Natural killer cell (primary cell): ENCODE measurements around the gene PRCD. TPM values are rescaled to one million over a fixed set of nuclear protein-coding genes. Genes with fewer than 3 reads are reported as not detected.
"Not testable (repeated sequence)": the region's sequence is repeated elsewhere in the genome, so short reads cannot be mapped to it uniquely, and the experiment has no call there.

Source experiments
- ATAC-seq, 3 donors: fragments of 150-1000 bp in 2 of 3; fragments of 200-7000 bp in 1 of 3; cut with Tn5 transposase; 1 replicate in 1 of 3; 2 replicates in 2 of 3; pipeline ENCODE4 v1.10.0; 2021; ENCODE audit warnings: mild to moderate bottlenecking in 2 of 3, moderate library complexity in 2 of 3
- DNase-seq, 2 donors: peaks; one replicate each; pipeline versions ENCODE4 v3.0.0 to v3.0.0-alpha.2; 2013 to 2021; ENCODE audit warnings: mixed read lengths in 1 of 2
- H3K27ac ChIP-seq: one replicate; pipeline ENCODE4 v1.5.1; 2013; ENCODE audit warnings: mild to moderate bottlenecking, low read length
- H3K27me3 ChIP-seq: one replicate; pipeline ENCODE4 v1.6.1; 2013; ENCODE audit warnings: low read length; ENCODE audit not compliant: control insufficient read depth, insufficient read depth
- H3K36me3 ChIP-seq: one replicate; pipeline ENCODE4 v1.6.1; 2013; ENCODE audit warnings: low read length; ENCODE audit not compliant: control insufficient read depth, insufficient read depth
- H3K4me1 ChIP-seq: one replicate; pipeline ENCODE4 v1.6.1; 2013; ENCODE audit warnings: low read length; ENCODE audit not compliant: control insufficient read depth, insufficient read depth
- H3K4me3 ChIP-seq: one replicate; pipeline ENCODE4 v1.5.1; 2013; ENCODE audit warnings: low read length
- H3K9me3 ChIP-seq: one replicate; pipeline ENCODE4 v1.6.1; 2013; ENCODE audit warnings: low read length; ENCODE audit not compliant: control insufficient read depth, insufficient read depth
- H3K27ac Mint-ChIP-seq, 2 donors: one replicate each; pipeline ENCODE4 v1.8.0; 2022; ENCODE audit warnings: mild to moderate bottlenecking in 2 of 2, mixed read lengths in 2 of 2, moderate library complexity in 1 of 2
- H3K27me3 Mint-ChIP-seq, 2 donors: one replicate each; pipeline ENCODE4 v1.8.0; 2022; ENCODE audit warnings: low read depth in 2 of 2, mixed read lengths in 2 of 2
- H3K36me3 Mint-ChIP-seq: one replicate; pipeline ENCODE4 v1.8.0; 2022; ENCODE audit warnings: mixed read lengths
- H3K4me1 Mint-ChIP-seq, 2 donors: one replicate each; pipeline ENCODE4 v1.8.0; 2022; ENCODE audit warnings: mixed read lengths in 2 of 2
- H3K4me3 Mint-ChIP-seq: one replicate; pipeline ENCODE4 v1.8.0; 2022; ENCODE audit warnings: mild to moderate bottlenecking, moderate library complexity, mixed read lengths
- H3K9me3 Mint-ChIP-seq, 2 donors: one replicate each; pipeline ENCODE4 v1.8.0; 2022; ENCODE audit warnings: mixed read lengths in 2 of 2
- WGBS: methylation state at CpG from one replicate; pipeline ENCODE4 v1.1.7; 2013; ENCODE audit warnings: missing lambda C conversion rate; ENCODE audit not compliant: insufficient coverage; 5-methylcytosine and 5-hydroxymethylcytosine counted together
- intact Hi-C: fragments of 100-400 bp; cut with micrococcal nuclease; formaldehyde crosslinking; loops from one replicate; pipeline ENCODE4 v1.14.2; 2022
- total RNA-seq, 4 donors: library from RNA; stranded (reverse); fragments of 120-200 nt in 1 of 4; gene quantifications; one replicate each; pipeline versions ENCODE4 v1.2.3 to v1.2.4, GENCODE V29; 2013 to 2022
- TF ChIP-seq, protein P1 (sequence below): fragments of 200-600 bp; IDR thresholded peaks from one replicate; pipeline ENCODE4 v1.8.0; 2022; ENCODE audit warnings: antibody characterized with exemption

The PRCD gene
- total RNA-seq, 3 donors from 2014 or later (not counting 1 experiment from before 2014, with no cell fraction given), result 0.77 to 1.1 (median 0.82) TPM

DNA sequence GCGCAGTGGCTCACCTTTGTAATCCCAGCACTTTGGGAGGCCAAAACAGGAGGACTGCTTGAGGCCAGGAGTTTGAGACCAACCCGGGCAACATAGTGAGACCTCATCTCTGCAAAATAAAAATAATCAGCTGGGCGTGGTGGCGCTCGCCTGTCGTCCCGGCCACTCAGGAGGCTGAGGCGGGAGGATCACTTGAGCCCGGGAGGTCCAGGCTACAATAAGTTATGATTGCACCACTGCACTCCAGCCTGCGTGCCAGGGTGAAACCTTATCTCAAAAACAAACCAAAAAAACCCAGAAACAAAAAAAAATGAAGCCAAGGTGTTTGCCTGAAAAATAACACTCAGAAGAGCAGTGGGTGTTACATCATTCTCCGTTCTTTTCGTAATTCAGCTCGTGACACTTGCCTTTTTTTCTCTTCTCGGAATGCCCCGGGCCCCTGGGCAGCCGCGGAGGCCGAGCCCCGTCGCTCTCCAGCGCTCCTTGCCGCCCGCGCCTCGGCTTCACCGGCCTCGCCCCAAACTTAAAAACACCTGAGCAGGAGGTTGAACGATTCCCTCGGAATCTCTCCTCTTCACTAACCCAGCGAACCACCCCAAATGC lies 17.0 kb downstream of the PRCD start:
- ATAC-seq, result peak; percentile 59 to 82 (median 73)
- H3K27ac ChIP-seq, result peak overlapping the region; percentile 94
- H3K36me3 ChIP-seq, result peaks cover 3% of the 10 kb centered on the region
- H3K4me3 ChIP-seq, result peak overlapping the region; percentile 72
- H3K27me3 ChIP-seq, result no peaks in the 10 kb centered on the region
- H3K27me3 Mint-ChIP-seq, result no peaks in the 10 kb centered on the region
- peak overlapping the region; percentile 100 for H3K4me3 Mint-ChIP-seq
- WGBS, result 36% methylated on average over 30 of the region's 30 CpGs
- no peaks in the 10 kb centered on the region for H3K36me3 Mint-ChIP-seq
- peaks cover 31% of the 10 kb centered on the region for H3K4me1 ChIP-seq
- H3K9me3 Mint-ChIP-seq, result no peaks in the 10 kb centered on the region
- peaks cover 32 to 34% of the 10 kb centered on the region in 2 donors for H3K4me1 Mint-ChIP-seq
- intact Hi-C loops, result loop anchor here (1.0 to 5.0 kb wide), 3 partner anchors 42 to 160 kb away; no protein-coding TSS in a partner anchor
- DNase-seq, result peak; percentile 48 to 86
- H3K27ac Mint-ChIP-seq, result peak overlapping the region; percentile 100
- TF ChIP-seq, protein P1, sequence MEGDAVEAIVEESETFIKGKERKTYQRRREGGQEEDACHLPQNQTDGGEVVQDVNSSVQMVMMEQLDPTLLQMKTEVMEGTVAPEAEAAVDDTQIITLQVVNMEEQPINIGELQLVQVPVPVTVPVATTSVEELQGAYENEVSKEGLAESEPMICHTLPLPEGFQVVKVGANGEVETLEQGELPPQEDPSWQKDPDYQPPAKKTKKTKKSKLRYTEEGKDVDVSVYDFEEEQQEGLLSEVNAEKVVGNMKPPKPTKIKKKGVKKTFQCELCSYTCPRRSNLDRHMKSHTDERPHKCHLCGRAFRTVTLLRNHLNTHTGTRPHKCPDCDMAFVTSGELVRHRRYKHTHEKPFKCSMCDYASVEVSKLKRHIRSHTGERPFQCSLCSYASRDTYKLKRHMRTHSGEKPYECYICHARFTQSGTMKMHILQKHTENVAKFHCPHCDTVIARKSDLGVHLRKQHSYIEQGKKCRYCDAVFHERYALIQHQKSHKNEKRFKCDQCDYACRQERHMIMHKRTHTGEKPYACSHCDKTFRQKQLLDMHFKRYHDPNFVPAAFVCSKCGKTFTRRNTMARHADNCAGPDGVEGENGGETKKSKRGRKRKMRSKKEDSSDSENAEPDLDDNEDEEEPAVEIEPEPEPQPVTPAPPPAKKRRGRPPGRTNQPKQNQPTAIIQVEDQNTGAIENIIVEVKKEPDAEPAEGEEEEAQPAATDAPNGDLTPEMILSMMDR, result no peak
- H3K9me3 ChIP-seq, result no peaks in the 10 kb centered on the region

DNA sequence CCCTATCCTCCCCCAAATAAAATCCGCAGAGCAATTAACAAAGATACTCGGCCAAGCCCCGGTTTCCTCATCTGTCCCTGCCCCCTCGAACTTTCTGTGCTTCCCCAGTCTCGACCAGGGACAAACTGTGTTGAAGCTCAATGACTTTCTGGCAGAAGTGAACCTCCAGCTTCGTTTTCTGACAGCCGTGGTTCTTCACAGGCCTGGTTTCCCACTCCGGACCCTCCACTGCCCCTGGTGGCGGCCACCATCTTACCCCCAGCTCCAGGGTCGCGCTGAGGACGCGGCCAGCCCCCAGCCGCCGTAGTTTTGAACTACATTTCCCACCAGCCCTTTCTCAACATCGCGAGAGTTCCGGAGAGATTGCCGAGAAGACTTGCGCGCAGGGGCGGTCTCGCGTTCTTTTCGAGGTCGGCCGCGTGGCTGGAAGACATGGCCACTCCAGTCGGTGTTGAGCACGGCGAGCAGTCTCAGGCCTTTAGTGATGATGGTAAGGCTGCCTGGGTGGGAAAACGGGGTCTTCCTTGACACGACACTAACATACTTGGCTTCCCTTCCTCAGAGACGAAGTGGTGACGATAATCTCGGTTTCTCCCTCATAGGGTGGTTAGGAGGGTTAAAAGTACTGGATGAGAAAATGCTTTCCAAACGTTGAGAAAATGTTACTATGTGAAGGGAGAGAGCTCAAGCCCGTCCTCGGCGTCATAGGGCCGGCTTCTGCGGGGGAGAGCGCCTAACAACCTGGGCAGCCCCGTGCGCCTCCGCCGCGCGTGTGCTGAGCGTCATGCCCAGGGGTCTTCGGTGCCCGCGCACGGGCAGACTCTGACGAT lies 17.7 kb downstream of the PRCD start:
- no peaks in the 10 kb centered on the region for H3K27me3 Mint-ChIP-seq
- Histone ChIP-seq H3K4me1 (peaks cover 34% of the 10 kb centered on the region), H3K27me3 (no peaks in the 10 kb centered on the region), H3K36me3 (peaks cover 6% of the 10 kb centered on the region), H3K9me3 (no peaks in the 10 kb centered on the region), H3K4me3 (peak overlapping the region; percentile 72), H3K27ac (peak overlapping the region; percentile 94)
- intact Hi-C loops, result loop anchor here (1.0 to 5.0 kb wide), 4 partner anchors 42 to 160 kb away; no protein-coding TSS in a partner anchor
- ATAC-seq (peak; percentile 83 to 91 (median 85)), DNase-seq (peak; percentile 86 to 97)
- TF ChIP-seq, protein P1, result no peak
- no peaks in the 10 kb centered on the region for H3K36me3 Mint-ChIP-seq
- WGBS, result under 1% methylated on average over 52 of the region's 55 CpGs
- H3K27ac Mint-ChIP-seq, result peak overlapping the region; percentile 100
- H3K9me3 Mint-ChIP-seq, result no peaks in the 10 kb centered on the region
- H3K4me3 Mint-ChIP-seq, result peak overlapping the region; percentile 100
- peaks cover 32 to 34% of the 10 kb centered on the region in 2 donors for H3K4me1 Mint-ChIP-seq

DNA sequence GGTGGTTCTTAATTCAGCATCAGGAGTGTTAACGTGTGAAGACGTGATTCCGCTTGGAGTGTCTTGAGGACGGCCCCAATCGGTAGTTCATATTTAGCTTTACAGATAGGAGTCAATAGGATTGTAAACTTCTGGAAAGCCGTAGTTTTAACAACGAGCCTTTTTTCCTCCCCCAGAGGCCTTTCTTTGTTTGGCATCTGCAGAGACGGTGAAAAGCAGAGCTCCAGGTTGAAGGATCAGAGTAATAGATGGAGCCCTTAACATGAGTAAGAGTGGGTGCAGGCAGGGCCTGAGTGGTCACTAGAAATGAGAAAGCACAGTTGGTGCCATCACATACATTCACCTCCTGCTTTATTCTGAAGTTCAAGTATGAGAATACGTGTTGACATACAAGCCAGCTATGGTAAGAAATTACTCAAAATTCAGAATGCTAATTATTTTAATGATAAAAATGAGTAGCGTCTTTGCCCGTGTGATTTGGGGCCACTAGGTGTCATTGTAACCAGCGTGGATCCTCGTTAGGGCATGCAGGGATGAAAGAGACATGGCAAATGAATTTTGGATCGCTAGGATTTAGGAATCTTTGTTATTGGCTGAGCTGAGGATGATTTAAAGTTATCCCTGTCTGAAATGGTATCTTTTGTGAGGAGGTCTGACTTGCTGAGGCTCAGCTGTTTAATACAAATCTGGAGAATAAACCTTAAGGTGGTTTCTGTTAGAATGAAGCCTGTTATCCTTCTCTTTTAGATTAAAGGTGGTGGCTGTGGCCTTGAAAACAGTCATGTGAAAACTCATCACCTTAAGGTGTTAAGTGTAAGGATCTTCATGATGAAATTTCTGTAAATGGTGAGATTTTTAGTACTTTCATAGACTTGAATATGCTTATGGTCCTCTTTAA lies 18.6 kb downstream of the PRCD start:
- 1% methylated on average over 14 of the region's 14 CpGs for WGBS
- H3K27me3 Mint-ChIP-seq, result no peaks in the 10 kb centered on the region
- H3K9me3 Mint-ChIP-seq, result no peaks in the 10 kb centered on the region
- H3K36me3 Mint-ChIP-seq, result no peaks in the 10 kb centered on the region
- TF ChIP-seq, protein P1, result peak; percentile 46
- intact Hi-C loops, result loop anchor here (2.0 to 5.0 kb wide), 3 partner anchors 66 to 159 kb away; no protein-coding TSS in a partner anchor
- H3K9me3 ChIP-seq, result no peaks in the 10 kb centered on the region
- peaks cover 32 to 34% of the 10 kb centered on the region in 2 donors for H3K4me1 Mint-ChIP-seq
- DNase-seq (peak in 1 of 2 donors; percentile 55), ATAC-seq (no peak)
- H3K27ac ChIP-seq, result peak overlapping the region; percentile 94
- H3K27me3 ChIP-seq, result no peaks in the 10 kb centered on the region
- H3K4me3 ChIP-seq, result peak overlapping the region; percentile 72
- H3K36me3 ChIP-seq, result peaks cover 10% of the 10 kb centered on the region
- H3K27ac Mint-ChIP-seq, result peak overlapping the region; percentile 100
- H3K4me3 Mint-ChIP-seq, result peak overlapping the region; percentile 100
- H3K4me1 ChIP-seq, result peaks cover 38% of the 10 kb centered on the region

DNA sequence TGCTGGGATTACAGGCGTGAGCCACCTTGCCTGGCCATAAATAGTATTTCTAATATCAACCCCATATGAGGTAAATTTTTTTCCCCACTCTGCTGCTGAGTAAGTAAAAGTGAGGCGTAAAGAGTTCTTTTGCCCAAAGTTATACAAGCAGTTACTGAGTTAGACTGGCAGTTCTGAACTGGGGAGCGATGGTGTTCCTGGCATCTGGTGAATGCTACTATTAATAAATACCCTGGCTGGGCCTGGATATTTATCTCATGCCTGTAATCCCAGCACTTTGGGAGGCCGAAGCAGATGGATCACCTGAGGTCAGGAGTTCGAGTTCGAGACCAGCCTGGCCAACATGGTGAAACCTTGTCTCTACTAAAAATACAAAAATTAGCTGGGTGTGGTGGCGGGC lies 19.6 kb downstream of the PRCD start:
- H3K27me3 ChIP-seq, H3K27me3 Mint-ChIP-seq, H3K27ac Mint-ChIP-seq, H3K9me3 Mint-ChIP-seq, DNase-seq, H3K27ac ChIP-seq, ATAC-seq, H3K36me3 Mint-ChIP-seq, H3K9me3 ChIP-seq, H3K4me3 ChIP-seq: not testable (repeated sequence)
- peak overlapping the region; percentile 26 for H3K4me3 Mint-ChIP-seq
- intact Hi-C loops, result loop anchor here (2.0 to 5.0 kb wide), 3 partner anchors 65 to 158 kb away; no protein-coding TSS in a partner anchor
- Histone ChIP-seq H3K36me3 (peaks cover 12% of the 10 kb centered on the region), H3K4me1 (peaks cover 38% of the 10 kb centered on the region)
- peaks cover 32 to 34% of the 10 kb centered on the region in 2 donors for H3K4me1 Mint-ChIP-seq
- 94% methylated on average over 5 of the region's 7 CpGs for WGBS
